ENCODE results near the gene HM13. TPM values are rescaled to one million over a fixed set of nuclear protein-coding genes. Genes with fewer than 3 reads are reported as not detected.
A peak's percentile ranks its signal among the peaks of the same experiment; 100 is the strongest.

HM13 gene
- total and polyA plus RNA-seq, 2 of the 13 experiments (the other 11 are each of a cell fraction or from before 2014, with no cell fraction given), result 118 to 243 TPM

GRCh38 chr20:31568773-31569162 lies 54.5 kb downstream of the HM13 start (continued):
- TF ChIP-seq ZFP41 (CRISPR knock-in tag; IDR thresholded peaks at IDR 0.05; ENCODE audit: borderline replicate concordance) (no peak), ZNF780A (CRISPR knock-in tag; IDR thresholded peaks at IDR 0.05) (no peak), SSRP1 (CRISPR knock-in tag; IDR thresholded peaks at IDR 0.05) (peak; percentile 87; the same call in 1 of the 2 replicates), KDM3A (CRISPR knock-in tag; IDR thresholded peaks at IDR 0.05; ENCODE audit: low read depth) (no peak), ZNF460 (CRISPR knock-in tag; IDR thresholded peaks at IDR 0.05; ENCODE audit: borderline replicate concordance) (no peak), HHEX (CRISPR knock-in tag; IDR thresholded peaks at IDR 0.05) (no peak), POGZ (CRISPR knock-in tag; IDR thresholded peaks at IDR 0.05) (no peak; the same call in 1 of the 2 replicates), ZNF280D (CRISPR knock-in tag; IDR thresholded peaks at IDR 0.05) (no peak), GABPA (IDR thresholded peaks at IDR 0.05; ENCODE audit: low read depth, low read length) (no peak), GABPA (CRISPR knock-in tag; IDR thresholded peaks at IDR 0.05; ENCODE audit: low read depth) (no peak), ZNF800 (CRISPR knock-in tag; IDR thresholded peaks at IDR 0.05) (no peak), ZNF772 (CRISPR knock-in tag; IDR thresholded peaks at IDR 0.05) (no peak), ZNF343 (CRISPR knock-in tag; IDR thresholded peaks at IDR 0.05) (peak; percentile 17; the same call in 1 of the 2 replicates), PBX2 (CRISPR knock-in tag; IDR thresholded peaks at IDR 0.05) (0 out of 2 replicates have a peak, but pooled peaks have one; percentile 16), GTF2F1 (IDR thresholded peaks at IDR 0.05; ENCODE audit: low read length) (no peak), FOXP4 (CRISPR knock-in tag; IDR thresholded peaks at IDR 0.05) (no peak), ZFP82 (CRISPR knock-in tag; IDR thresholded peaks at IDR 0.05; ENCODE audit: borderline replicate concordance) (peak; percentile 26; the same call in 1 of the 2 replicates), ZBTB7B (CRISPR knock-in tag; IDR thresholded peaks at IDR 0.05) (no peak), ERF (CRISPR knock-in tag; IDR thresholded peaks at IDR 0.05) (no peak), TERF1 (CRISPR knock-in tag; IDR thresholded peaks at IDR 0.05) (no peak), SMAD9 (CRISPR knock-in tag; IDR thresholded peaks at IDR 0.05) (no peak), RBM22 (optimal IDR thresholded peaks at IDR 0.05; ENCODE audit: low read length) (peak; percentile 98), ZFP36L2 (CRISPR knock-in tag; IDR thresholded peaks at IDR 0.05) (no peak)

All from HepG2 (cell line).